ENCODE measurements around the gene TENM4.

- TF ChIP-seq, protein P1, sequence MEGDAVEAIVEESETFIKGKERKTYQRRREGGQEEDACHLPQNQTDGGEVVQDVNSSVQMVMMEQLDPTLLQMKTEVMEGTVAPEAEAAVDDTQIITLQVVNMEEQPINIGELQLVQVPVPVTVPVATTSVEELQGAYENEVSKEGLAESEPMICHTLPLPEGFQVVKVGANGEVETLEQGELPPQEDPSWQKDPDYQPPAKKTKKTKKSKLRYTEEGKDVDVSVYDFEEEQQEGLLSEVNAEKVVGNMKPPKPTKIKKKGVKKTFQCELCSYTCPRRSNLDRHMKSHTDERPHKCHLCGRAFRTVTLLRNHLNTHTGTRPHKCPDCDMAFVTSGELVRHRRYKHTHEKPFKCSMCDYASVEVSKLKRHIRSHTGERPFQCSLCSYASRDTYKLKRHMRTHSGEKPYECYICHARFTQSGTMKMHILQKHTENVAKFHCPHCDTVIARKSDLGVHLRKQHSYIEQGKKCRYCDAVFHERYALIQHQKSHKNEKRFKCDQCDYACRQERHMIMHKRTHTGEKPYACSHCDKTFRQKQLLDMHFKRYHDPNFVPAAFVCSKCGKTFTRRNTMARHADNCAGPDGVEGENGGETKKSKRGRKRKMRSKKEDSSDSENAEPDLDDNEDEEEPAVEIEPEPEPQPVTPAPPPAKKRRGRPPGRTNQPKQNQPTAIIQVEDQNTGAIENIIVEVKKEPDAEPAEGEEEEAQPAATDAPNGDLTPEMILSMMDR (IDR thresholded peaks at IDR 0.05) = no peak
- no peak for TF ChIP-seq POLR2A (IDR thresholded peaks at IDR 0.05)
- no peak for TF ChIP-seq POLR2AphosphoS5 (IDR thresholded peaks at IDR 0.05)
Observed at GRCh38 chr11:79438631-79439409, 2.0 kb downstream of the TENM4 start.
